Mucosa of gallbladder (tissue), 1 donor: ENCODE results near the gene SEC22B. TPM values are rescaled to one million over a fixed set of nuclear protein-coding genes. Genes with fewer than 3 reads are reported as not detected.
"Not testable (repeated sequence)": the region's sequence is repeated elsewhere in the genome, so short reads cannot be mapped to it uniquely, and the experiment has no call there.

Source experiments
- DNase-seq: peaks from one replicate; pipeline ENCODE4 v3.0.0-alpha.2; 2020; ENCODE audit warnings: low spot score
- total RNA-seq: library from RNA; stranded (reverse); gene quantifications from one replicate; pipeline ENCODE4 v1.2.1, GENCODE V29; 2021
- donor health status: DM: no; HTN: no; CAD: no.

SEC22B gene
- total RNA-seq, 1 donor from 2014 or later: 28.8 TPM

DNA sequence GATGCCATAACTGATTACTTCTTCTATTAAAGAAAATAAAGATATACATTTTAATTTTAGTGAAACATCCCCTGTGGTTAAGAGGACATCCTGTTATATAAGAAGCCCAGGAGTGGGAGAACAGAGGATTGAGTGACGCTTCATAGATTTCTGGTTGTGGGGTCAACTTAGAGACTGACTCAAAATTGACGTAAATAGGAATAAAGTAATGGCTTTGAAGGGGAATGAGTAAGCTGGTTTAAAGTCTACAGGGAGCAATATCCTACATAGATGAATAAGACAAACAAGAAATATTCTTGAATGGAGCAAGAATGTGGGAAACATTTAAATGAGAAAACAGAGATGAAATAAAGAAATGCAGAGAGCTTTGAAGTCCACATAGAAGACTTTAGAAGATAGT is 60.2 kb downstream of the SEC22B start:
- DNase-seq: not testable (repeated sequence)

DNA sequence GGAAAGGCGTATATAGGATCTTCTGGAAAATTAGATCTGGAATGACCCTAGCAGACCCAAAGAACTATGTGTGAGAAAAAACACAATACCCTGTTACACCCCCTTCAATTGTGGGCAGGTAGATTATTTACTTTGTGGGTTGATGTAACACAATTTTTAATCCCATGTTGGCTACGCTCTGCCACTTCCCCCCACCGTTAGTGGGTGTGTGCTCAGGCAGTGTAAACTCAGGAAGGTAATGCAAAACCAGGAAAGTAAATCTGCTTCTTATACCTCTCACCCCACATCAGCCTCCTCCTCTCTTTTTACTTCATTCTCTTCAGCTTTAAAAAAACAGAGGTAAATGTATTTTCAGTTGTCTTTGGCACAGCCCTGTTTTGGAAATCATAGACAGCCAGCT is 63.2 kb downstream of the SEC22B start:
- DNase-seq: not testable (repeated sequence)

DNA sequence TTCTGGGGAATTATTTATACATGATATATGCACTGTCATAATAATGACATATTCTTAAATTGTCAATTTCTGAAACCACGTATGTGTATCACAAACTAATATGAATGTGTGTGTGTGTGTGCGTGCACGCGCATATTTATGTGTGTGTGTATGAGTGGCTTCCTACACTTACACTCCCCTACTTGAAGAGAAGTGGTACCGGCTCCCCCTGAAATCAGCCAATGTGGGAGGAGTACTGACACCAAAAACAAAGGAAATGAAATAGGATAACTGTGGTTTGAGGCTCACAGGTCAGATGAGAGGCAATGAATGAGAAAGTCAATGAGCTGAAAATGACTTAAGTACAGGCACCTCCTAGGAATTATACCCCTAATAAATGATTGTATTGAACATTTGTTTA is 64.1 kb downstream of the SEC22B start:
- DNase-seq: not testable (repeated sequence)

DNA sequence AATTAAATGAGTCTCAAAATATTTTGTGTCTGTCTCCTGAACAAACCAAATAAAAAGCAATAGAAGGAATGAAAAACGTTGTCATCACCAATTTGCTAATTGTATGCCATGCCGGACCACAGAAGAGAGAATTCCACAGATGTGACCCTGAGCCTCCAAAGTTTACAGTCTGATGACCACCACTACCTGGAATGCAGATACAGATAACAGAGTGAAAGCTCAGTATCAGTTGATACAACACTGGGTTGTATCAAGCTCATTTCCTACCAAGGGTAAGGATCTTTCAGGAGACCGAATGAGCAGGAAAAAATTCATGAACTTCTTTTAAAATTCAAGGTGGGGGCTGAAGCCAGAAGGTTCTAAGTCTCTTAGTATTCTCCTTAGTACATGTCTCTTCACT is 64.5 kb downstream of the SEC22B start:
- DNase-seq: not testable (repeated sequence)

DNA sequence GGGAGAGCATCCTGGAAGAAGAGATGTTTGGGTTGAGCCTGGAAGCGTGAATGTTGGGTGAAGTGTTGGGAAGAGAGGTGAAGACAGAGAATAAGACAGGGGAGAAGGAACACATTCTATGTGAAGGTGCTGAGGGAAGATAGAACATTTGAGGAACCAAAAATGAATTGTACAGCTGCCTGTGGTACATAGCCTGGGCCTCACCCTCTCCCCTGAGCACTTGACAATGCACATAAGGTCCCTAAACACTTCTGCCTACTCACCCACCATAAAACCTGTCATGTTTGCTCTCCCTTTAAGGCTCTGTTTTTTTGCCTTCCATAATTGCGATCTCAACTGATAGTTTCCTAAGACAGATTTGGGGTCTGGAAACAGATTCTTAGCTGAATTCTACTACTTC is 65.3 kb downstream of the SEC22B start:
- DNase-seq: not testable (repeated sequence)

- not testable (repeated sequence) for DNase-seq
Observed at GRCh38 chr1:120109656-120110055, 66.7 kb downstream of the SEC22B start.

- not testable (repeated sequence) for DNase-seq
Observed at GRCh38 chr1:120109180-120109579, 67.1 kb downstream of the SEC22B start.

- not testable (repeated sequence) for DNase-seq
Observed at GRCh38 chr1:120105288-120105687, 71.0 kb downstream of the SEC22B start.

DNA sequence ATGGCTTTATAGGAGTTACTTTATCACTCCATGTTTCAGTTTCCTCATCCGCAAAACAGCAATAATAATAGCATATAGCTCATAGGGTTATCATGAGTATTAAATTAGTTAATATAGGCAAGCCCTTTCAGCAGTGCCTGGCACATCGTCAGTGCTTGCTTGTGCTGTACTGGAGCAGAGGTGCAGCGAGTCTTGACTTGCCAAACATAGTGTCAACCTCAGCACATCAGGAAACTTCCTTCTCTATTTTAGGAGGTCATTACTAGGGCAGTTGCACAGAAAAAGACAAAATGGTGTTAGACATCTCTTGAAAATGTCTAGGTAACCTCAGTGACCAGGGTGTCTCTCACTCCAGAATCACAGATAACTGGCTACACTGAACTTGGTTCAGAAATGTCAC is 72.6 kb downstream of the SEC22B start:
- DNase-seq: not testable (repeated sequence)

DNA sequence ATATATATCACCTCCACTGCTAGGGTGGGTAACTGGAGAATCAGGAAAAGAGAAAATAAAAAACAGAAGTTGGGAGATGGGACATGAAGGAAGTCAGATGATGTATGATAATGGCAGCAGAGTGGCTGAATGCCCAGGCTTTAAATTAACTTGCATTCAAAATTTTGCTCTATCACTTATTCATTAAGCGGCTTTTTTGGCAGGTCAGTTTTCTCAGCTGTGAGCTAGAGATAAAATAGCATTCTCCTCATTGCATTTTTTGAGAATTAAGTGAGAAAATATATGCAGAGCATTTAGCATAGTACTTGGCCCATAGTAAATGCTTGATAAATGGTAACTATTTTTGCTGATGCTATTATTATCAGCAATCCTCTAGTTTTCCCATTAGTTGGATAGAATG is 74.7 kb downstream of the SEC22B start:
- DNase-seq: not testable (repeated sequence)

Other genes starting within 250 kb of the SEC22B start
- 131 TPM for gene NOTCH2, start 106.9 kb downstream of the SEC22B start, total RNA-seq
- gene NBPF8, start 238.5 kb upstream of the SEC22B start, total RNA-seq: 6.0 TPM